ENCODE results near the gene C5orf46. TPM values are rescaled to one million over a fixed set of nuclear protein-coding genes. Genes with fewer than 3 reads are reported as not detected.

C5orf46 gene
- total and polyA plus RNA-seq, 2 experiments from 2014 or later, result 2.7 TPM; not detected in 1

GRCh38 chr5:147842869-147843268 lies 63.5 kb downstream of the C5orf46 start:
- no peak for TF ChIP-seq CTCF (IDR thresholded peaks at IDR 0.05; ENCODE audit: poor library complexity)
- TF ChIP-seq EZH2 (IDR thresholded peaks at IDR 0.05; ENCODE audit: borderline replicate concordance), result no peak
- no peak for TF ChIP-seq EZH2phosphoT487 (IDR thresholded peaks at IDR 0.05; ENCODE audit: low read depth, severe bottlenecking, unreplicated experiment)
- 78% methylated on average over 2 of the region's 2 CpGs for WGBS (ENCODE audit: low lambda C conversion rate, missing lambda C conversion rate)

More at GRCh38 chr5:147842869-147843268, 63.5 kb downstream of the C5orf46 start:
- peaks cover 7% of the 10 kb centered on the region for H3K27me3 ChIP-seq
- no peak for DNase-seq (ENCODE audit: low spot score)
- H4K20me1 ChIP-seq (ENCODE audit: insufficient read depth, poor library complexity, severe bottlenecking), result no peaks in the 10 kb centered on the region
- H3K27ac ChIP-seq, result no peak overlapping the region
- no peaks in the 10 kb centered on the region for H3K9me2 ChIP-seq (replicated peaks; ENCODE audit: insufficient read depth)
- no peaks in the 10 kb centered on the region for H3K79me2 ChIP-seq
- H3K4me3 ChIP-seq, result no peak overlapping the region
- no peaks in the 10 kb centered on the region for H3K9me3 ChIP-seq (ENCODE audit: low read depth)
- no peaks in the 10 kb centered on the region for H3K36me3 ChIP-seq (replicated peaks; ENCODE audit: insufficient read depth, low read depth)
- H3K4me1 ChIP-seq (ENCODE audit: insufficient read depth), result peaks cover 5% of the 10 kb centered on the region
- no peak overlapping the region for H3K4me2 ChIP-seq
- no peak overlapping the region for H2AFZ ChIP-seq

Other genes starting within 250 kb of the C5orf46 start
- 4.3 and 6.1 TPM in 2 replicates for gene JAKMIP2, start 123.8 kb downstream of the C5orf46 start, total RNA-seq
- gene JAKMIP2, start 123.8 kb downstream of the C5orf46 start, polyA plus RNA-seq, result 1.4 and 3.8 TPM in 2 replicates
- gene SPINK1, start 74.9 kb downstream of the C5orf46 start, total RNA-seq, result 988 and 1,467 TPM in 2 replicates
- gene SPINK1, start 74.9 kb downstream of the C5orf46 start, polyA plus RNA-seq, result 2,511 and 2,947 TPM in 2 replicates
- gene SCGB3A2, start 27.8 kb downstream of the C5orf46 start, total RNA-seq, result 32.0 and 33.6 TPM in 2 replicates
- 70.6 and 84.7 TPM in 2 replicates for gene SCGB3A2, start 27.8 kb downstream of the C5orf46 start, polyA plus RNA-seq
- gene SPINK5, start 157.4 kb upstream of the C5orf46 start, total RNA-seq, result 3.0 TPM in 2 replicates
- 2.6 and 4.4 TPM in 2 replicates for gene SPINK5, start 157.4 kb upstream of the C5orf46 start, polyA plus RNA-seq